Chondrocyte (in vitro differentiated cells): Measurements from ENCODE around the gene SKP1. TPM values are rescaled to one million over a fixed set of nuclear protein-coding genes. Genes with fewer than 3 reads are reported as not detected.

ENCODE experiments used
- DNase-seq: peaks from one replicate; pipeline ENCODE4 v3.0.0; 2021; ENCODE audit warnings: mixed read lengths, low spot score
- H3K27ac Mint-ChIP-seq: one replicate; pipeline ENCODE4 v1.8.0; 2021; ENCODE audit warnings: mild to moderate bottlenecking, moderate library complexity, mixed read lengths; ENCODE audit not compliant: unreplicated experiment
- H3K27me3 Mint-ChIP-seq: 2 replicates; pipeline ENCODE4 v1.8.0; 2021; ENCODE audit warnings: low read depth, mixed read lengths
- H3K36me3 Mint-ChIP-seq: 2 replicates; pipeline ENCODE4 v1.8.0; 2021; ENCODE audit warnings: low read depth, mixed read lengths
- H3K4me1 Mint-ChIP-seq: 2 replicates; pipeline ENCODE4 v1.8.0; 2021; ENCODE audit warnings: low read depth, mild to moderate bottlenecking, mixed read lengths
- H3K4me3 Mint-ChIP-seq: one replicate; pipeline ENCODE4 v1.8.0; 2021; ENCODE audit warnings: mild to moderate bottlenecking, moderate library complexity, mixed read lengths; ENCODE audit not compliant: unreplicated experiment
- H3K9me3 Mint-ChIP-seq: 2 replicates; pipeline ENCODE4 v1.8.0; 2021; ENCODE audit warnings: low read depth, mixed read lengths
- total RNA-seq: library from RNA; stranded (reverse); gene quantifications from 3 replicates; pipeline ENCODE4 v1.2.1, GENCODE V29; 2021
- TF ChIP-seq, protein P1 (sequence below): fragments of 200-600 bp; sonication (generic); IDR thresholded peaks from 2 replicates; pipeline ENCODE4 v1.5.0; 2021; ENCODE audit warnings: antibody characterized with exemption, mild to moderate bottlenecking, moderate library complexity

The SKP1 gene
- total RNA-seq, 1 donor from 2014 or later, result 256 TPM

DNA sequence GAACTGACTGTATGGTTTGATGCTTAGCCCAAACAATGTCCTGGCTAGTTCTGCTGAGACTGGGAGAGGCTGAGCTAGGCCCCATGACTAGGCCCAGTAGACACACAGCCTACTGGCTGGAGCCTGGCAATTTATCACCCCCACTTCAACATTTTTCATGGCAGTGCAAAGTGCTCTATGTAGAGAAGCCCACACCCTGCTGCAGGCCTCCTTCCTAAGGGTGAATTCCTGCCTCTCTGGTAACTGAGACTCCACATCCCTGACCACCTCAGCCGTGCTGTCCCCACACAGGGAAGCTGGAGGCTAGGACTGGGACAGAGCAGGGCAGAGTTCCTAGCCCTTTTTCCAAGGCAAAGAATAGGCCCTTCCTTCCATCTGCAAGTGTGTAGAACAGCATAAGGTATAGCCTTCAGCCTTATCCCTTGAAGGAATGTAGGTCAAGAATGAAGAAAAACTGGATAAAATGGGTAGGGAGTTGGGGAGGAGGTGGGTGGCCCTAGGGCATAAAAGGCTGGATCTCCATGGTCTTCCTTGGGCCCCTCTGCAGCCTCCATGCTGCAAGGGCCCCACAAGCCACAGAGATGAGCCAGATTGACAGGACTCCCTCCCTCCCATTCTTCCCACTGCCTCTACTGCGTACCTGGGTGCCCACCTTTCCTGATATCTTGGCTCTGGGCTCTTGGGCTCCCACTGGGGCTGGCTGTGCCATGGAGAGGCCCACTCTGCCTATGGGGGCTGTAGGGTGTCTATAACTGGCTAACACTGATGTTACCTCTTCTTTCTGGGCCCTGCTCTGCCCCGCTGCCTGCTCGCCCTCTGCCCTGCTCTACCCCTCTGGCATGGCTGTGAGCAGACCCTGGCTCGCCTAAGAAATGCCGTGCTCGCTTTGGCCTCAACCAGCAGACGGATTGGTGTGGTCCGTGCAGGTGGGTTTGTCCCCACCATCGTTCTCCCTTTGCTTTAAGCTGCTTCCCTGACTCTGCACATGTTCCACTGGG is 32.5 kb downstream of the SKP1 start:
- Mint-ChIP-seq H3K9me3 (no peaks in the 10 kb centered on the region), H3K27me3 (no peaks in the 10 kb centered on the region), H3K36me3 (peaks cover 4% of the 10 kb centered on the region), H3K4me3 (no peak overlapping the region), H3K4me1 (peaks cover 18% of the 10 kb centered on the region), H3K27ac (peak overlapping the region; percentile 24)
- TF ChIP-seq, protein P1, sequence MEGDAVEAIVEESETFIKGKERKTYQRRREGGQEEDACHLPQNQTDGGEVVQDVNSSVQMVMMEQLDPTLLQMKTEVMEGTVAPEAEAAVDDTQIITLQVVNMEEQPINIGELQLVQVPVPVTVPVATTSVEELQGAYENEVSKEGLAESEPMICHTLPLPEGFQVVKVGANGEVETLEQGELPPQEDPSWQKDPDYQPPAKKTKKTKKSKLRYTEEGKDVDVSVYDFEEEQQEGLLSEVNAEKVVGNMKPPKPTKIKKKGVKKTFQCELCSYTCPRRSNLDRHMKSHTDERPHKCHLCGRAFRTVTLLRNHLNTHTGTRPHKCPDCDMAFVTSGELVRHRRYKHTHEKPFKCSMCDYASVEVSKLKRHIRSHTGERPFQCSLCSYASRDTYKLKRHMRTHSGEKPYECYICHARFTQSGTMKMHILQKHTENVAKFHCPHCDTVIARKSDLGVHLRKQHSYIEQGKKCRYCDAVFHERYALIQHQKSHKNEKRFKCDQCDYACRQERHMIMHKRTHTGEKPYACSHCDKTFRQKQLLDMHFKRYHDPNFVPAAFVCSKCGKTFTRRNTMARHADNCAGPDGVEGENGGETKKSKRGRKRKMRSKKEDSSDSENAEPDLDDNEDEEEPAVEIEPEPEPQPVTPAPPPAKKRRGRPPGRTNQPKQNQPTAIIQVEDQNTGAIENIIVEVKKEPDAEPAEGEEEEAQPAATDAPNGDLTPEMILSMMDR, result no peak
- DNase-seq, result peak; percentile 50

DNA sequence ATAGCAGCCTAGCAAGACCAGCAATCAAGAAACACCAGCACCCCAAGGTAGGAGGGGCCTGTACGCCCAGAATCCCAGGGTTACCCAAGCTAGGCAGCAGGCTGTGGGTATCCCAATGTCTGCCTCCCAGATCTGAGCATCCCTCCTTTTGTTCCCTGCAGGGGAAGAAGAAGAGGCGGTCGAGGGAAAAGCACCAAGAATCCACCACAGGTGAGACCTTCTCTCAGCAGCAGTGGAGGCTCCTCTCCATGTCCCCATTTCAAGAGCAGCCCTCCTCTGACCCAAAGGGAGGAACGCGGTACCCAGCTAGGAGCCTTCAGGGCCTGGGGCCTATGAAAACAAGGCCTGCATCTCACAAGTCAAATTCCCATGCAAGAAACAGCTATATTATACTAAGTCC is 33.3 kb downstream of the SKP1 start:
- Mint-ChIP-seq H3K4me1 (peaks cover 11% of the 10 kb centered on the region), H3K4me3 (no peak overlapping the region), H3K9me3 (no peaks in the 10 kb centered on the region), H3K27ac (no peak overlapping the region), H3K27me3 (no peaks in the 10 kb centered on the region), H3K36me3 (peaks cover 1% of the 10 kb centered on the region)
- TF ChIP-seq, protein P1, result no peak
- DNase-seq, result peak; percentile 24

DNA sequence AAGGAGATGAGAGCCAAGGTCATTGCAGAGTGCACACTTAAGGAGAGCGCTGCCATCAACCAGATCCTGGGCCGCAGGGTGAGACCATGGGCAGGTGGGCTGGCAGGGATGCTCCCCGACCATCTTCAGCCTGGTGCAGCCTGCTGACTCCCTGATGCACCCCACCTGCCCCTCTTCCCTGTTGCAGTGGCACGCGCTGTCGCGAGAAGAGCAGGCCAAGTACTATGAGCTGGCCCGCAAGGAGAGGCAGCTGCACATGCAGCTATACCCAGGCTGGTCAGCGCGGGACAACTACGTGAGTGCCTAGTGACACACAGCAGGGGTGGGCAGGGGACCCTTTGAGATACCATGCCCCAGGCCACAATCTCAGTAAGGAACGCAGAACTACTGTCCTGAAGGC is 33.9 kb downstream of the SKP1 start:
- Mint-ChIP-seq H3K36me3 (peaks cover 1% of the 10 kb centered on the region), H3K4me1 (peaks cover 5% of the 10 kb centered on the region), H3K27ac (no peak overlapping the region), H3K4me3 (no peak overlapping the region), H3K27me3 (no peaks in the 10 kb centered on the region), H3K9me3 (no peaks in the 10 kb centered on the region)
- TF ChIP-seq, protein P1, result no peak
- peak; percentile 87 for DNase-seq

DNA sequence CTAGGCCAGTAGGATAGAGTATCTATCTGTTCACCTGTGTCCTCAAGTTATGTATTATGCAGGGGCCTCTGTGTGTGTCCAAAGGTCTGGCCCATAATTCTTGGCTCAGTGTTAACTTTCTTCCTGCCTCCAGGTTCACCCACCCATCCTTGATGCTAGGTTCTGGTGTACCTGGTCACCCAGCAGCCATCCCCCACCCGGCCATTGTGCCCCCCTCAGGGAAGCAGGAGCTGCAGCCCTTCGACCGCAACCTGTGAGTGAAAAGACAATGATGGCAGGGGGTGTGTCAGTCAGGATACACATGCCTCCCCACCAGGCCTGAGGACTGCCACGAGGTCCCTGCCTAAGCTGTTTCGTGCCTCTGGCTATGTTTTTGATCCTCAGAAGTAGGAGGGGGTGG is 34.7 kb downstream of the SKP1 start:
- no peaks in the 10 kb centered on the region for H3K27me3 Mint-ChIP-seq
- TF ChIP-seq, protein P1, result no peak
- H3K4me1 Mint-ChIP-seq, result peaks cover 5% of the 10 kb centered on the region
- H3K36me3 Mint-ChIP-seq, result no peaks in the 10 kb centered on the region
- H3K9me3 Mint-ChIP-seq, result no peaks in the 10 kb centered on the region
- DNase-seq, result peak; percentile 60
- H3K4me3 Mint-ChIP-seq, result no peak overlapping the region
- no peak overlapping the region for H3K27ac Mint-ChIP-seq

DNA sequence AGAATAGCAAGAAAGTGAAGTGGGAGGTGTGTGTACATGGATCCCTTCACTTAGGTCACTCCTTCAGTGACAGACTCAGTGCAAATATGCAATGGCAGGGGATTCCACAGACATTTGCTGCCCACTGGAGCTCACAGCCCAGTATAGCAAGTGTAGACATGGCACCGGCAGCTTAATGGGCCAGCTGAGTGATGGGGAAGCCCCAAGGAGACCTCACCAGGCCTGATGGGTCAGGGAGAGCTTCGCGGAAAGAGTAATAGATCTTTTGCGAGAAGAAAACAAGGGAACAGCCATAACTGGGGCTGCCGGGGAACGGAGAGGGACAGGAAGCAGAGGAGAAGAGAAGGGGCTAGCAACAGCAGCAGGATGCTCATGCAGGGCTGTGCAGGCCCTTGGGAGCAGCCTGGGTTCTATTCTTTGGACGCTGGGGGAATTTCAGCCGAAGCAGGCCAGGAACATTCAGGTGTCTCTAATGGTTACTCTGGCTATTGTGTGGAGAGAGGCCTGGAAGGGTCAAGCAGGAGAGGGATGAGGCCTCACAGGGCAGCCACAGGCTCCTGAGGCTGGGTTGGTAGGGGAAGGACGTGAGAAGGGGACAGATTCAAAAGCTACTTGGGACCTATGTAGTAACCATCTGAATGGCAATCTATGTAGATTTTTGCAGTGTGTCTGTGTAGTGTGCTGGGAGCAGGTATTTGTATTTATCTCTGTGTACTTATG is 35.3 kb downstream of the SKP1 start:
- no peaks in the 10 kb centered on the region for H3K27me3 Mint-ChIP-seq
- TF ChIP-seq, protein P1, result no peak
- H3K4me1 Mint-ChIP-seq, result peaks cover 5% of the 10 kb centered on the region
- no peak overlapping the region for H3K27ac Mint-ChIP-seq
- H3K4me3 Mint-ChIP-seq, result no peak overlapping the region
- DNase-seq, result peak; percentile 34
- no peaks in the 10 kb centered on the region for H3K9me3 Mint-ChIP-seq
- H3K36me3 Mint-ChIP-seq, result no peaks in the 10 kb centered on the region
